HepG2 (cell line): ENCODE data around the gene SLC16A3. TPM values are rescaled to one million over a fixed set of nuclear protein-coding genes. Genes with fewer than 3 reads are reported as not detected.

Experiments used
- ASH2L ChIP-seq: fragments of 300-600, 200-600 bp; sonication (generic); IDR thresholded peaks from 2 replicates; pipeline ENCODE4 v1.7.0; 2017; ENCODE audit warnings: low read depth, mild to moderate bottlenecking, moderate library complexity, mixed read lengths, low read length; ENCODE audit not compliant: insufficient read length
- ATF1 ChIP-seq: IDR thresholded peaks from 2 replicates; pipeline ENCODE4 v1.6.1; 2016; ENCODE audit warnings: mild to moderate bottlenecking, control low read depth
- CBFB ChIP-seq: sonication (generic); formaldehyde crosslinking; IDR thresholded peaks from 2 replicates; pipeline ENCODE4 v1.4.0; 2020; ENCODE audit warnings: missing genetic modification reagents
- FIP1L1 ChIP-seq: fragments of 200-400 bp; formaldehyde crosslinking; IDR thresholded peaks from 2 replicates; pipeline ENCODE4 v1.6.1; 2018; ENCODE audit warnings: low read depth, mild to moderate bottlenecking, low read length, moderate library complexity, borderline replicate concordance; ENCODE audit not compliant: insufficient read depth
- HNRNPLL ChIP-seq: fragments of 200-400 bp; formaldehyde crosslinking; IDR thresholded peaks from 2 replicates; pipeline ENCODE4 v1.6.1; 2017; ENCODE audit warnings: mild to moderate bottlenecking, low read depth, low read length; ENCODE audit not compliant: poor library complexity, severe bottlenecking
- IRF9 ChIP-seq: sonication (generic); formaldehyde crosslinking; IDR thresholded peaks from 2 replicates; pipeline ENCODE4 v1.8.0; 2022; ENCODE audit warnings: missing genetic modification reagents, mild to moderate bottlenecking, borderline replicate concordance
- MED8 ChIP-seq: sonication (generic); formaldehyde crosslinking; IDR thresholded peaks from 2 replicates; pipeline ENCODE4 v1.8.1; 2023; ENCODE audit warnings: mild to moderate bottlenecking, missing genetic modification reagents; ENCODE audit not compliant: insufficient replicate concordance
- MEIS2 ChIP-seq: sonication (generic); formaldehyde crosslinking; IDR thresholded peaks from 2 replicates; pipeline ENCODE4 v1.9.0; 2021; ENCODE audit warnings: mild to moderate bottlenecking, missing genetic modification reagents
- PRDM4 ChIP-seq: sonication (generic); formaldehyde crosslinking; IDR thresholded peaks from 2 replicates; pipeline ENCODE4 v1.9.0; 2021; ENCODE audit warnings: missing genetic modification reagents, borderline replicate concordance
- TAF1 ChIP-seq: sonication (generic); formaldehyde crosslinking; IDR thresholded peaks from 2 replicates; pipeline ENCODE4 v1.4.0; 2020; ENCODE audit warnings: missing genetic modification reagents
- ZBTB2 ChIP-seq: sonication (generic); formaldehyde crosslinking; IDR thresholded peaks from 2 replicates; pipeline ENCODE4 v1.8.0; 2022; ENCODE audit warnings: low read depth, missing genetic modification reagents
- ZNF225 ChIP-seq: sonication (generic); formaldehyde crosslinking; IDR thresholded peaks from 2 replicates; pipeline ENCODE4 v1.4.0; 2020; ENCODE audit warnings: mild to moderate bottlenecking, missing genetic modification reagents
- ZNF550 ChIP-seq: sonication (generic); formaldehyde crosslinking; IDR thresholded peaks from 2 replicates; pipeline ENCODE4 v1.4.0; 2020; ENCODE audit warnings: mild to moderate bottlenecking, missing genetic modification reagents, borderline replicate concordance
- ZNF569 ChIP-seq: sonication (generic); formaldehyde crosslinking; IDR thresholded peaks from 2 replicates; pipeline ENCODE4 v1.5.0; 2020; ENCODE audit warnings: mild to moderate bottlenecking, missing genetic modification reagents, moderate library complexity, borderline replicate concordance
- ZNF775 ChIP-seq: sonication (generic); formaldehyde crosslinking; IDR thresholded peaks from 2 replicates; pipeline ENCODE4 v1.4.0; 2020; ENCODE audit warnings: missing genetic modification reagents, mild to moderate bottlenecking, moderate library complexity, borderline replicate concordance
- ZSCAN22 ChIP-seq: sonication (generic); formaldehyde crosslinking; IDR thresholded peaks from 2 replicates; pipeline ENCODE4 v1.4.0; 2020; ENCODE audit warnings: mild to moderate bottlenecking, missing genetic modification reagents
- polyA plus RNA-seq, 8 experiments: library from polyadenylated mRNA; depleted of rRNA in 3 of 8; stranded (reverse) in 7 of 8; unstranded in 1 of 8; fragments of >200 nt; fragmentation: Illumina TruSeq in 4 of 8; extraction: Trizol in 4 of 8; gene quantifications; 2 replicates each; pipeline versions ENCODE4 v1.2.1 to v1.2.3, GENCODE V29; 2011 to 2016; ENCODE audit warnings: low read depth in 4 of 8, missing spikeins in 1 of 8, mixed read lengths in 1 of 8; ENCODE audit not compliant: insufficient read depth in 1 of 8
- total RNA-seq, 5 experiments: library from RNA; depleted of rRNA; stranded (reverse); fragments of >200 nt; fragmentation: Illumina TruSeq; extraction: Trizol; gene quantifications; 2 replicates each; pipeline ENCODE4 v1.2.3, GENCODE V29; 2016; ENCODE audit warnings: low read depth in 1 of 5
- TF ChIP-seq, protein P1 (sequence below): sonication (generic); formaldehyde crosslinking; IDR thresholded peaks from 2 replicates; pipeline ENCODE4 v1.8.0; 2022; ENCODE audit warnings: missing genetic modification reagents, mild to moderate bottlenecking, inconsistent platforms, borderline replicate concordance
- TF ChIP-seq, protein P2 (sequence below): sonication (generic); formaldehyde crosslinking; IDR thresholded peaks from 2 replicates; pipeline ENCODE4 v1.8.1; 2023; ENCODE audit warnings: mild to moderate bottlenecking, moderate library complexity, missing genetic modification reagents

SLC16A3 gene
- total and polyA plus RNA-seq, 2 of the 13 experiments (the other 11 are each of a cell fraction or from before 2014, with no cell fraction given), result 242 to 349 TPM

DNA sequence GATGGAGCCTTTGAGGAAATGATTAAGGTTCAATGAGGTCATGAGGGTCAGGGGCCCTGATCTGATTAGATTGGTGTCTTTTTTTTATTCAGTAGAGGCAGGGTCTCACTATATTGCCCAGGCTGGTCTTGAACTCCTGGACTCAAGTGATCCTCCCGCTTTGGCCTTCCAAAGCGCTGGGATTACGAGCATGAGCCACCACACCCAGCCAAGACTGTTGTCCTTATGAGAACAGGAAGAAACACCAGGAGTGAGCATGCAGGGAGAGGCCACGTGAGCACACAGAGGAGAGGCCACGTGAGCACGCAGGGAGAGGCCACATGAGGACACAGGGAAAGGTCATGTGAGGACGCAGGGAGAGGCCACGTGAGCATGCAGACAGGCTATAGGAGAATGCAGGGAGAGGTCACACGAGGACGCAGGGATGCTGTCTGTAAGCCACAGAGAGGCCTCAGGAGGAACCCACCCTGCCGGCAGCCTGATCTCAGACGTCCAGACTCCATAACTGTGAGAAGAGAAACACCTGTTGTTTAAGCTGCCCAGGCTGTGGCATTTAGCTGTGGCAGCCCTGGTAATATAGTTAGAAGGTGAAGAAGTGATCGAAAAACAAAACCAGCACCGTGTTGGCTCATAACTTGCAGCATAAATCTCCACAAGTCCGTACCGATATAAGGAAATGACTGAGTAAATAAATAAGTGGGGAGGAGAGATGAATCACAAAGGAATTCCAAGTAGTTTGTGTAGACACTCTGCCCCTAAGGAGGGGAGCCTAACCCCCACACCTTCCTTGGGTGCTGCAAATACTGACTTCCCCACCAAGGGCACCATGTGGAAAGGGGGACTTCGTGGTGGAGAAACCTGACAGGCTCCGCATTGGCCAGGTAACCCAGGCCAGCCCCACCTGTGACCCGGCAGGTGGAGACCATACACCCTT is 59.3 kb downstream of the SLC16A3 start (continued):
- peak; percentile 57; the same call in 1 of the 2 replicates for TF ChIP-seq ZBTB2 (CRISPR knock-in tag)
- no peak for TF ChIP-seq FIP1L1
- TF ChIP-seq CBFB (CRISPR knock-in tag), result peak; percentile 70; the same call in 1 of the 2 replicates
- TF ChIP-seq, protein P1, sequence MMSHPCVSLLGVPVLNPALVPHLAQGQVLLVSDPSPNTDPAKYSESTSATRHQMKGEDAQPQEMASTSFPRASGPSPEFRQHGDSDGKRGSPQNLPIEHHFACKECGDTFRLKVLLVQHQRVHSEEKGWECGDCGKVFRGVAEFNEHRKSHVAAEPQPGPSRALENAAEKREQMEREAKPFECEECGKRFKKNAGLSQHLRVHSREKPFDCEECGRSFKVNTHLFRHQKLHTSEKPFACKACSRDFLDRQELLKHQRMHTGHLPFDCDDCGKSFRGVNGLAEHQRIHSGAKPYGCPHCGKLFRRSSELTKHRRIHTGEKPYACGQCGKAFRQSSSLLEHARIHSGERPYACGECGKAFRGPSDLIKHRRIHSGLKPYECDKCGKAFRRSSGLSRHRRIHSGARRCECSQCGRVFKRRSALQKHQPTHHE (CRISPR knock-in tag), result peak; percentile 74; the same call in 1 of the 2 replicates
- TF ChIP-seq ZSCAN22, result no peak
- TF ChIP-seq ZNF225 (CRISPR knock-in tag), result peak; percentile 95
- peak; percentile 63 for TF ChIP-seq TAF1
- no peak for TF ChIP-seq ZNF775
- TF ChIP-seq, protein P2, sequence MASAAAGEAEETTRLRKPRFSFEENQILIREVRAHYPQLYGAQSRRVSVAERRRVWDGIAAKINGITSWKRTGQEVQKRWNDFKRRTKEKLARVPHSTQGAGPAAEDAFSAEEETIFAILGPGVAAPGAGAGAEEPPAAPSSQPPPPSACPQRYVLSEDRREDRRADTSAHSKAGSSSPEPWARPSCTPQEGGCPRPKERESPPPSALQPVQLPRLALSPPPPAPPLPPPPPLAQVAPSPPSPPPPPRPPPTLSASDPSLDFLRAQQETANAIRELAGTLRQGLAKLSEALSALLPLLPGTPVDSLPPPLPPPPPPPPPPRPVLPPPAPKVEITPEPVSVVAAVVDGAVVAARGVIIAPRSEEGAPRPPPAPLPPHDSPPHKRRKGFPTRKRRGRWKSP, result peak; percentile 79; the same call in 1 of the 2 replicates
- TF ChIP-seq ASH2L, result peak; percentile 68
- TF ChIP-seq ZNF550 (CRISPR knock-in tag), result peak; percentile 71; the same call in 1 of the 2 replicates
- no peak for TF ChIP-seq HNRNPLL
- TF ChIP-seq ATF1 (CRISPR knock-in tag), result no peak
- no peak for TF ChIP-seq ZNF569
- no peak for TF ChIP-seq PRDM4
- TF ChIP-seq IRF9 (CRISPR knock-in tag), result peak; percentile 95
- TF ChIP-seq MEIS2 (CRISPR knock-in tag), result no peak; the same call in 1 of the 2 replicates
- TF ChIP-seq MED8 (CRISPR knock-in tag), result peak; percentile 69
